Lower lobe of right lung (tissue), 2 donors: Measurements from ENCODE around the gene LRRD1. TPM values are rescaled to one million over a fixed set of nuclear protein-coding genes. Genes with fewer than 3 reads are reported as not detected.
A peak's percentile ranks its signal among the peaks of the same experiment; 100 is the strongest.

Experiments
- ATAC-seq, 2 donors: fragments of 200-7000 bp; cut with Tn5 transposase; one replicate each; pipeline ENCODE4 v1.9.1; 2020 to 2022; ENCODE audit warnings: mild to moderate bottlenecking in 2 of 2, moderate library complexity in 2 of 2
- DNase-seq: peaks from one replicate; pipeline ENCODE4 v3.0.0-alpha.2; 2020
- H3K27ac ChIP-seq: fragments of 200-600 bp; one replicate; pipeline ENCODE4 v1.8.0; 2022
- H3K27me3 ChIP-seq: fragments of 200-600 bp; one replicate; pipeline ENCODE4 v1.8.0; 2022; ENCODE audit warnings: low read depth
- H3K36me3 ChIP-seq: fragments of 200-600 bp; one replicate; pipeline ENCODE4 v1.8.0; 2022; ENCODE audit warnings: mild to moderate bottlenecking
- H3K4me1 ChIP-seq: fragments of 200-600 bp; one replicate; pipeline ENCODE4 v1.8.0; 2022
- H3K4me3 ChIP-seq: fragments of 200-600 bp; one replicate; pipeline ENCODE4 v1.8.0; 2022; ENCODE audit warnings: mild to moderate bottlenecking
- H3K9me3 ChIP-seq: fragments of 200-600 bp; one replicate; pipeline ENCODE4 v1.8.0; 2022
- intact Hi-C: fragments of 100-400 bp; cut with DNase I; formaldehyde crosslinking; loops from one replicate; pipeline ENCODE4 v1.11.0; 2022
- long read RNA-seq: library from polyadenylated mRNA; unstranded; transcript quantifications from one replicate; pipeline ENCODE4 v2.0.0, GENCODE V29; 2021
- total RNA-seq: library from RNA; stranded (reverse); fragmentation: NEBNext Ultra II Directional; extraction: Animal tissue kit (Norgen Biotek cat#: 25700); gene quantifications from one replicate; pipeline ENCODE4 v1.2.1, GENCODE V29; 2021
- TF ChIP-seq, protein P1 (sequence below): fragments of 200-600 bp; IDR thresholded peaks from one replicate; pipeline ENCODE4 v1.8.0; 2022; ENCODE audit warnings: antibody characterized with exemption, mild to moderate bottlenecking
- donor health status: DM: no; HTN: yes; CAD: no; lungs with severe emphysema.

Gene LRRD1
- total RNA-seq: not detected
- long read RNA-seq: 0 reads

DNA sequence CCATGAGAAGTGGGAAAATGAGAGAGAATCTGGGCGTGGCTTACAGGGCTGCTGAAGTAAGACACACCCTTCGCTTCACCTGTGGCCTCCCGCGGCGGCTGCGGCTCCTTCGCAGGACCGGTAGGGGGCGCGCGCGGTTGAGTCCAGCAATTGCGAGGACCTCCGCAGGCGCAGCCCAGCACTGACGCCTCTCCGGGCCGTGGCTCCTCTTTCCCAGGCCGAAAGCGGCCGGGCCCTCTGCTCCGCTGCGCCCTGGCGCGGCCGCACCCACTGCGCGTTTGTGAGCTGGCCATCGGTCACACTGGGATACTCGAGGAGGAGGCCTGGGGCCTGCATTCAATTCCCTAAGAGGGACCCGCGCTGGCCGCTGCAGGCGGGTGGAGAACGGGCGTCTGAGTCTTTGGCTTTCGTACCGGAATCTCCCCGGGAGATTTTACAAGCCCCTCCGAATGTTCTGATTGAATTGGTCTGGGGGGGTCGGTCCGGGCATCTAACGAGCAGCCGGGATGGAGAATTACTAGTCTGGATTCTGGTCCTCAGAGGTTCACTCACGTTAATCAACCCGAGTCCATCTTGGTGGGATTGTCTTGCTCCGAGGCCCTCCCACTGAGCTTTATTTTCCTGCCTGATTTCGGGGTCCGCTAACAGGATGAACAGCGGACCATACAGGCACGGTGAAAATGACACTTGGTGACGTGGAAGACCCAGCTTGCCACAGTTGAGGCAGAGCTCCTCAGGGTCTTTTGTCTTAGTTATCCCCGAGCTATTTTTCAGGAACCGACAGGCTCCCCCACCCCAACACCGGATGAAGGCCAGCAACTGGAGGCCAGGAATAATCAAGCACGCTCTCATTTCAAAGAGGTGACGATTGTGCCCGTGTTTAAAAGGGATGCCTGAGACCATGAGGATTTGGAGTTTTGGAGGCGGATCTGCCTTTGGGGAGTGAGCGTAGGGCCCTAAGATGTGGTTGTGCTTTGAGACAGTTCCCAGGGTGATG is at the start of gene LRRD1:
TSS of gene LRRD1 (minus strand) at position 215 of the 997 bp plus-strand sequence. CDS start 13,940 bp downstream, outside the sequence.
- Histone ChIP-seq H3K4me1 (no peaks in the 10 kb centered on the region), H3K4me3 (peak within 1 kb of the TSS; percentile 65), H3K36me3 (no peaks in the 10 kb centered on the region), H3K27me3 (no peaks in the 10 kb centered on the region), H3K9me3 (no peaks in the 10 kb centered on the region), H3K27ac (peak within 1 kb of the TSS; percentile 80)
- DNase-seq: peak; percentile 94
- intact Hi-C loops: no loop called here
- TF ChIP-seq, protein P1, sequence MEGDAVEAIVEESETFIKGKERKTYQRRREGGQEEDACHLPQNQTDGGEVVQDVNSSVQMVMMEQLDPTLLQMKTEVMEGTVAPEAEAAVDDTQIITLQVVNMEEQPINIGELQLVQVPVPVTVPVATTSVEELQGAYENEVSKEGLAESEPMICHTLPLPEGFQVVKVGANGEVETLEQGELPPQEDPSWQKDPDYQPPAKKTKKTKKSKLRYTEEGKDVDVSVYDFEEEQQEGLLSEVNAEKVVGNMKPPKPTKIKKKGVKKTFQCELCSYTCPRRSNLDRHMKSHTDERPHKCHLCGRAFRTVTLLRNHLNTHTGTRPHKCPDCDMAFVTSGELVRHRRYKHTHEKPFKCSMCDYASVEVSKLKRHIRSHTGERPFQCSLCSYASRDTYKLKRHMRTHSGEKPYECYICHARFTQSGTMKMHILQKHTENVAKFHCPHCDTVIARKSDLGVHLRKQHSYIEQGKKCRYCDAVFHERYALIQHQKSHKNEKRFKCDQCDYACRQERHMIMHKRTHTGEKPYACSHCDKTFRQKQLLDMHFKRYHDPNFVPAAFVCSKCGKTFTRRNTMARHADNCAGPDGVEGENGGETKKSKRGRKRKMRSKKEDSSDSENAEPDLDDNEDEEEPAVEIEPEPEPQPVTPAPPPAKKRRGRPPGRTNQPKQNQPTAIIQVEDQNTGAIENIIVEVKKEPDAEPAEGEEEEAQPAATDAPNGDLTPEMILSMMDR: peak; percentile 98
- peak; percentile 100 for ATAC-seq

DNA sequence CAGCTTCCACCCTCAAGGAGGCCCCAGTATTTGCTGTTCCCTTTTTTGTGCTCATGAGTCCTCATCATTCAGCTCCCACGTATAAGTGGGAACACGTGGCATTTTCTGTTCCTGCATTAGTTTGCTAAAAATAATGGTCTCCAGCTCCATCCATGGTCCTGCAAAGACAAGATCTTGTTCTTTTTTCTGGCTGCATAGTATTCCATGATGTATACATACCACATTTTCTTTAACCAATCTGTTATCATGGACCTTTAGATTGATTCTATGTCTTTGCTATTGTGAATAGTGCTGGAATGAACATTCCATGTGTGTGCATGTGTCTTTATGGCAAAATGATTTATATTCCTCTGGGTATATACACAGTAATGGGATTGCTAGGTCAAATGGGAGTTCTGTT is 49.8 kb upstream of the LRRD1 start:
- intact Hi-C loops: no loop called here

DNA sequence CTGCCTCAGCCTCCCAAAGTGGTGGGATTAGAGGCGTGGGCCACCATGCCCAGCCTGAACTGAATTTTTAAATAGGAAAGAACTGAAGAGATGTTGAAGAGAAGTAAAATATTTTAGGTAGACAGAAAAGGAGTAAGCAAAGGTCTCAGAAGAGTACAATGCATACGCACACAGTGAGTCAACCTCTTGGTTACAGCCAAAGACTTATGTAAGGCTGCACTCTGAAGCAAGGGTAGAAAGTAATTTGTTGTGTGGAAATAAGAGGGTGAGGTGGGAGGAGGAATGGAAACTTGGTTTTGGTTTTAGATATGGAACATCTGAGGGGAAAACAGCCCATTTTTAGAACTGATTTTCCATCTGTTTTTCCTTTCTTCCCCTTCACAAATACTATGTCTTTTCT is 49.2 kb upstream of the LRRD1 start:
- ATAC-seq: no peak
- Histone ChIP-seq H3K4me3 (no peak overlapping the region), H3K27ac (no peak overlapping the region), H3K27me3 (no peaks in the 10 kb centered on the region), H3K36me3 (peaks cover 96% of the 10 kb centered on the region), H3K9me3 (no peaks in the 10 kb centered on the region), H3K4me1 (no peaks in the 10 kb centered on the region)
- no peak for DNase-seq
- TF ChIP-seq, protein P1: no peak
- intact Hi-C loops: no loop called here

More for the DNA sequence above, 49.8 kb upstream of the LRRD1 start:
- Histone ChIP-seq H3K27ac (no peak overlapping the region), H3K27me3 (no peaks in the 10 kb centered on the region), H3K4me1 (no peaks in the 10 kb centered on the region), H3K9me3 (no peaks in the 10 kb centered on the region), H3K36me3 (peaks cover 96% of the 10 kb centered on the region), H3K4me3 (no peak overlapping the region)
- TF ChIP-seq, protein P1: no peak
- DNase-seq: no peak
- ATAC-seq: no peak

DNA sequence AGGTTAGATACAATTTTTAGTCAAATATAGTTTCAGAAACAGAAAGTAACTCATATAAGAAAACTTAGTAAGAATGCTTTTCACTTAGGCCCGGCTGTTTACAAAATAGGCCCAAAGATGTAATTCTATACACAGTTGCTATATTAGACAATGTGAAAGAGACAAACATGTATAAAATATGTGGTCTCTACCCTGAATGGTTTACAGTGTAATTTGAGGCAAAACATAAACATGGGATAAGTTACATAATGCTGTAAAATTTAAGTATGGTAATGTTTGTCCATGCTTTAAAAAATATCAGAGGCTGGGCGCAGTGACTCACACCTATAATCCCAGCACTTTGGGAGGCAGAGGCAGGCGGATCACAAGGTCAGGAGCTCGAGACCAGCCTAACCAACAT is 48.0 kb upstream of the LRRD1 start:
- TF ChIP-seq, protein P1: no peak
- Histone ChIP-seq H3K4me1 (no peaks in the 10 kb centered on the region), H3K9me3 (no peaks in the 10 kb centered on the region), H3K27ac (no peak overlapping the region), H3K36me3 (peaks cover 97% of the 10 kb centered on the region), H3K4me3 (no peak overlapping the region), H3K27me3 (no peaks in the 10 kb centered on the region)
- DNase-seq: no peak
- intact Hi-C loops: no loop called here
- ATAC-seq: no peak

DNA sequence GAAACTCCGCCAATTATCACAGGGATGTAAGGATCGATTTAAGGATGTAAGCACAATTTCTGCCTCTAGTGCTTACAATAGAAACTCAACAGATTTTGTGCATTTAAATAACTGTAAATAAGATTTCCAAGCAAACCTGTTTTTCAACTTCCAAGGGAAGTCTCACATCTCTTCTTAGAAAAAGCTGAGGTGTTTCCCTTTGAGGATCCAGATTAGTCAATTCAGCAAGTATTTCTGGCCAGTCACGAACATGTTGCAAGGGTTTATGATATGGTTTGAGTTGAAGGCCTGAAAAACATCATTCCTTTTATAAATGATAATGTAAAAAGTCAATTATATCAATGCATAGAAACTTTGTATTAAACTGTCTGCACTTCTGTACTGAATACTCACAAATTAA is 42.8 kb upstream of the LRRD1 start:
- ATAC-seq (no peak), DNase-seq (no peak)
- no peaks in the 10 kb centered on the region for H3K4me1 ChIP-seq
- H3K4me3 ChIP-seq: no peak overlapping the region
- TF ChIP-seq, protein P1: no peak
- H3K27me3 ChIP-seq: no peaks in the 10 kb centered on the region
- intact Hi-C loops: no loop called here
- H3K27ac ChIP-seq: no peak overlapping the region
- H3K36me3 ChIP-seq: peaks cover 100% of the 10 kb centered on the region
- H3K9me3 ChIP-seq: no peaks in the 10 kb centered on the region
